KMS-11 (cell line): ENCODE results near the gene PPIF.

ENCODE experiments used
- H2AFZ ChIP-seq: fragments of 200-600 bp; sonication (generic); 2 replicates; pipeline ENCODE4 v1.6.1; 2016; ENCODE audit warnings: antibody characterized with exemption, mixed run types, low read depth
- H3K27ac ChIP-seq: fragments of 200-600 bp; sonication (generic); 2 replicates; pipeline ENCODE4 v1.6.1; 2016; ENCODE audit warnings: mild to moderate bottlenecking, mixed run types
- H3K27me3 ChIP-seq: fragments of 200-600 bp; sonication (generic); 2 replicates; pipeline ENCODE4 v1.6.1; 2017; ENCODE audit warnings: mild to moderate bottlenecking, low read depth, mixed run types, moderate library complexity; ENCODE audit not compliant: insufficient read depth
- H3K36me3 ChIP-seq: fragments of 200-600 bp; sonication (generic); 2 replicates; pipeline ENCODE4 v1.6.1; 2017; ENCODE audit warnings: mild to moderate bottlenecking, mixed run types; ENCODE audit not compliant: insufficient read depth
- H3K4me1 ChIP-seq: fragments of 200-600 bp; sonication (generic); 2 replicates; pipeline ENCODE4 v1.6.1; 2016; ENCODE audit warnings: mild to moderate bottlenecking, low read depth, mixed run types; ENCODE audit not compliant: poor library complexity, severe bottlenecking
- H3K4me2 ChIP-seq: fragments of 200-600 bp; sonication (generic); 2 replicates; pipeline ENCODE4 v1.7.0; 2016; ENCODE audit warnings: mild to moderate bottlenecking, mixed run types
- H3K4me3 ChIP-seq: fragments of 200-600 bp; sonication (generic); IDR thresholded peaks from 2 replicates; pipeline ENCODE4 v1.6.1; 2017; ENCODE audit warnings: low read depth, low read length, mixed read lengths; ENCODE audit not compliant: insufficient read depth
- H3K79me2 ChIP-seq: fragments of 200-600 bp; sonication (generic); 2 replicates; pipeline ENCODE4 v1.6.1; 2016; ENCODE audit warnings: low read depth, mixed run types; ENCODE audit not compliant: insufficient read depth
- H3K9ac ChIP-seq: fragments of 200-600 bp; sonication (generic); 2 replicates; pipeline ENCODE4 v1.6.1; 2016; ENCODE audit warnings: mild to moderate bottlenecking, mixed run types
- H4K20me1 ChIP-seq: fragments of 200-600 bp; sonication (generic); 2 replicates; pipeline ENCODE4 v1.6.1; 2016; ENCODE audit warnings: mild to moderate bottlenecking, mixed run types; ENCODE audit not compliant: insufficient read depth
- CTCF ChIP-seq: fragments of 200-600 bp; sonication (generic); conservative IDR thresholded peaks from 2 replicates; pipeline ENCODE4 v1.6.1; 2017; ENCODE audit warnings: low read depth, mild to moderate bottlenecking, antibody characterized with exemption, low read length, moderate library complexity, mixed read lengths

PPIF gene

GRCh38 chr10:79357180-79357579 is 9.9 kb downstream of the PPIF start:
- Histone ChIP-seq H3K4me2 (no peak overlapping the region), H3K27ac (no peak overlapping the region), H3K4me1 (peaks cover 7% of the 10 kb centered on the region), H3K36me3 (peaks cover 14% of the 10 kb centered on the region; the same call in 1 of the 2 replicates), H3K9ac (no peak overlapping the region), H2AFZ (no peak overlapping the region), H3K27me3 (no peaks in the 10 kb centered on the region), H3K79me2 (peaks cover 3% of the 10 kb centered on the region; the same call in 1 of the 2 replicates), H4K20me1 (no peaks in the 10 kb centered on the region), H3K4me3 (no peak overlapping the region)
- TF ChIP-seq CTCF, result no peak

GRCh38 chr10:79358811-79359210 is 11.5 kb downstream of the PPIF start:
- H3K4me1 ChIP-seq, result no peaks in the 10 kb centered on the region
- no peak for TF ChIP-seq CTCF
- no peak overlapping the region for H3K27ac ChIP-seq
- no peak overlapping the region for H3K4me3 ChIP-seq
- H4K20me1 ChIP-seq, result no peaks in the 10 kb centered on the region
- no peak overlapping the region for H3K4me2 ChIP-seq
- peaks cover 2% of the 10 kb centered on the region; the same call in 1 of the 2 replicates for H3K36me3 ChIP-seq
- H3K9ac ChIP-seq, result no peak overlapping the region
- H3K27me3 ChIP-seq, result no peaks in the 10 kb centered on the region
- H3K79me2 ChIP-seq, result no peaks in the 10 kb centered on the region
- no peak overlapping the region for H2AFZ ChIP-seq

- no peak overlapping the region for H3K4me2 ChIP-seq
- H2AFZ ChIP-seq, result no peak overlapping the region
- H3K9ac ChIP-seq, result no peak overlapping the region
- H3K27ac ChIP-seq, result no peak overlapping the region
- H3K4me3 ChIP-seq, result no peak overlapping the region
- H4K20me1 ChIP-seq, result no peaks in the 10 kb centered on the region
- no peaks in the 10 kb centered on the region for H3K4me1 ChIP-seq
- no peak for TF ChIP-seq CTCF
- no peaks in the 10 kb centered on the region for H3K27me3 ChIP-seq
- no peaks in the 10 kb centered on the region for H3K36me3 ChIP-seq
- no peaks in the 10 kb centered on the region for H3K79me2 ChIP-seq
Observed at GRCh38 chr10:79359816-79360498, 12.7 kb downstream of the PPIF start.

- no peak for TF ChIP-seq CTCF
- H3K79me2 ChIP-seq, result no peaks in the 10 kb centered on the region
- no peak overlapping the region for H3K4me3 ChIP-seq
- H3K4me2 ChIP-seq, result no peak overlapping the region
- no peaks in the 10 kb centered on the region for H3K27me3 ChIP-seq
- no peak overlapping the region for H3K27ac ChIP-seq
- H3K4me1 ChIP-seq, result no peaks in the 10 kb centered on the region
- H3K36me3 ChIP-seq, result no peaks in the 10 kb centered on the region
- no peaks in the 10 kb centered on the region for H4K20me1 ChIP-seq
- no peak overlapping the region for H2AFZ ChIP-seq
- H3K9ac ChIP-seq, result no peak overlapping the region
Observed at GRCh38 chr10:79360499-79361342, 13.5 kb downstream of the PPIF start.
